Kidney (tissue), 14 donors: ENCODE measurements around the gene CCDC43. TPM values are rescaled to one million over a fixed set of nuclear protein-coding genes. Genes with fewer than 3 reads are reported as not detected.

ENCODE experiments used
- DNase-seq, 5 donors: peaks; one replicate each; pipeline ENCODE4 v3.0.0-alpha.2; 2013 to 2020
- FAIRE-seq: peaks from 2 replicates; lab custom pipeline; 2012; peaks lifted over from hg19 to GRCh38; lab: Jason Lieb, UNC
- H3K27ac ChIP-seq, 2 donors: one replicate each; pipeline ENCODE4 v1.7.0; 2013; ENCODE audit warnings: low read depth in 2 of 2, low read length in 2 of 2, inconsistent platforms in 1 of 2
- H3K27me3 ChIP-seq: one replicate; pipeline ENCODE4 v1.7.1; 2013; ENCODE audit warnings: low read length, inconsistent platforms; ENCODE audit not compliant: control insufficient read depth, insufficient read depth
- H3K36me3 ChIP-seq, 3 donors: one replicate each; pipeline versions ENCODE4 v1.7.0 to v1.7.1; 2013; ENCODE audit warnings: low read length in 3 of 3, control low read depth in 1 of 3, inconsistent platforms in 1 of 3; ENCODE audit not compliant: insufficient read depth in 3 of 3, control insufficient read depth in 2 of 3
- H3K4me1 ChIP-seq, 3 donors: one replicate each; pipeline versions ENCODE4 v1.7.0 to v1.7.1; 2013; ENCODE audit warnings: low read length in 3 of 3, inconsistent platforms in 1 of 3, low read depth in 1 of 3; ENCODE audit not compliant: control insufficient read depth in 2 of 3, insufficient read depth in 2 of 3
- H3K4me3 ChIP-seq, 3 donors: one replicate each; pipeline versions ENCODE4 v1.7.0 to v1.8.1; 2013; ENCODE audit warnings: low read length in 3 of 3, control low read depth in 1 of 3, inconsistent platforms in 1 of 3
- H3K9ac ChIP-seq, 3 donors: one replicate each; pipeline versions ENCODE4 v1.7.0 to v1.7.1; 2013; ENCODE audit warnings: low read length in 3 of 3, control low read depth in 1 of 3, inconsistent platforms in 1 of 3
- H3K9me3 ChIP-seq, 3 donors: one replicate each; pipeline versions ENCODE4 v1.7.0 to v1.7.1; 2013; ENCODE audit warnings: low read length in 3 of 3, control low read depth in 1 of 3, inconsistent platforms in 1 of 3; ENCODE audit not compliant: control insufficient read depth in 2 of 3, insufficient read depth in 1 of 3
- CTCF ChIP-seq: IDR thresholded peaks from 3 replicates; pipeline ENCODE4 v1.5.1; 2012; ENCODE audit warnings: mild to moderate bottlenecking, moderate library complexity, borderline replicate concordance; ENCODE audit not compliant: insufficient read depth; ENCODE audit errors: extremely low read depth
- intact Hi-C: fragments of 100-400 bp; cut with DNase I; formaldehyde crosslinking; loops from one replicate; pipeline ENCODE4 v1.11.1; 2022
- polyA plus RNA-seq: library from polyadenylated mRNA; stranded (reverse); fragments of 350-450 nt; fragmentation: Illumina TruSeq; extraction: RNeasy Lipid Tissue Mini Kit (QIAGEN cat#74804); gene quantifications from one replicate; pipeline ENCODE4 v1.2.3, GENCODE V29; 2014; ENCODE audit warnings: low read depth, low replicate concordance; ENCODE audit not compliant: insufficient read depth
- total RNA-seq: library from RNA; stranded (reverse); fragmentation: NEBNext Ultra II Directional; extraction: Animal tissue kit (Norgen Biotek cat#: 25700); gene quantifications from one replicate; pipeline ENCODE4 v1.2.1, GENCODE V29; 2021
- donor health status: control.
- donor health status: control.
- donor health status: control.
- donor health status: control.
- donor health status: control.
- donor health status: DM: yes; HTN: yes; CAD: no.
- donor health status: Normal renal cell carcinoma (clear cell type).

CCDC43 gene
- total and polyA plus RNA-seq, 2 donors from 2014 or later, result 14.9 to 20.3 TPM

- TF ChIP-seq CTCF, result no peak
Observed at GRCh38 chr17:44630703-44631102, 58.9 kb downstream of the CCDC43 start.

GRCh38 chr17:44629314-44629713 lies 60.3 kb downstream of the CCDC43 start:
- H3K4me1 ChIP-seq, result peaks cover 3 to 8% (median 5%) of the 10 kb centered on the region in 3 donors
- no peak for FAIRE-seq
- H3K9ac ChIP-seq, result no peak overlapping the region
- H3K27ac ChIP-seq, result no peak overlapping the region
- DNase-seq, result peak in 1 of 5 donors; percentile 53
- no peak for TF ChIP-seq CTCF
- no peaks in the 10 kb centered on the region for H3K36me3 ChIP-seq
- H3K9me3 ChIP-seq, result no peaks in the 10 kb centered on the region
- no peak overlapping the region for H3K4me3 ChIP-seq
- no peaks in the 10 kb centered on the region for H3K27me3 ChIP-seq
- intact Hi-C loops, result loop anchor here (5.0 kb wide), 1 partner anchor 97 kb away; no protein-coding TSS in a partner anchor

More at GRCh38 chr17:44630703-44631102, 58.9 kb downstream of the CCDC43 start:
- no peak for DNase-seq
- Histone ChIP-seq H3K9me3 (no peaks in the 10 kb centered on the region), H3K27me3 (no peaks in the 10 kb centered on the region), H3K4me1 (peaks cover 3 to 8% (median 5%) of the 10 kb centered on the region in 3 donors), H3K9ac (no peak overlapping the region), H3K36me3 (no peaks in the 10 kb centered on the region), H3K4me3 (no peak overlapping the region), H3K27ac (no peak overlapping the region)
- FAIRE-seq, result no peak
- intact Hi-C loops, result no loop called here

GRCh38 chr17:44628243-44629188 lies 61.1 kb downstream of the CCDC43 start:
- FAIRE-seq, result no peak

More at GRCh38 chr17:44628243-44629188, 61.1 kb downstream of the CCDC43 start:
- Histone ChIP-seq H3K9ac (peak overlapping the region; percentile 1 to 62 (median 10)), H3K27ac (peak overlapping the region in 1 of 2 donors; percentile 41), H3K4me1 (peaks cover 3 to 8% (median 5%) of the 10 kb centered on the region in 3 donors), H3K9me3 (no peaks in the 10 kb centered on the region), H3K36me3 (no peaks in the 10 kb centered on the region), H3K27me3 (no peaks in the 10 kb centered on the region), H3K4me3 (peak overlapping the region; percentile 44 to 54 (median 45))
- intact Hi-C loops, result loop anchor here (5.0 kb wide), 1 partner anchor 96 kb away; no protein-coding TSS in a partner anchor
- peak; percentile 91 to 97 (median 97) for DNase-seq
- TF ChIP-seq CTCF, result peak; percentile 3
